Measurements from ENCODE around the gene UBXN7.
"Not testable (repeated sequence)": the region's sequence is repeated elsewhere in the genome, so short reads cannot be mapped to it uniquely, and the experiment has no call there.

The UBXN7 gene

GRCh38 chr3:196378146-196378841 is 53.9 kb downstream of the UBXN7 start:
- no peak for DNase-seq (ENCODE audit: low spot score)
- in situ Hi-C loops (cut with MboI; ENCODE audit: low sequenced_read_pairs, unreplicated experiment): no loop called here
- TF ChIP-seq CTCF (IDR thresholded peaks at IDR 0.05; ENCODE audit: borderline replicate concordance, control extremely low read depth, extremely low read depth, insufficient read depth, missing control alignments): no peak

GRCh38 chr3:196377321-196377720 is 54.9 kb downstream of the UBXN7 start:
- in situ Hi-C loops (cut with MboI; ENCODE audit: low sequenced_read_pairs, unreplicated experiment): no loop called here
- no peak for TF ChIP-seq CTCF (IDR thresholded peaks at IDR 0.05; ENCODE audit: borderline replicate concordance, control extremely low read depth, extremely low read depth, insufficient read depth, missing control alignments)
- no peak for DNase-seq (ENCODE audit: low spot score)

DNA sequence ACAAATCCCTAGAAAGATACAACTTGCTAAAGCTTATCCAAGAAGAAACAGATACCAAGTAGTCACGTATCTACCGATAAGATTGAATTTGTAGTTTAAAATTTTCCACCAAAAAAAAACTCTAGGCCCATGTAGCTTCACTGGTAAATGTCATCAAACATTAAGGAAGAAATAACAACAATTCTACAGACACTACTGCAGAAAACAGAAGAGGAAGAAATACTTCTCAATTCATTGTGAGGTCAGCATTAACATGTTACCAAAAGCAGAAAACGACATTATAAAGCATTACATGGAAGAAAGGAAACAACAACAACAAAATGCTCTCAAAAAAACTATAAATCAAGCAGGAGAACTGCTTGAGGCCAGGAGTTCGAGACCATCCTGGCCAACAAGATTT is 66.5 kb downstream of the UBXN7 start:
- TF ChIP-seq CTCF (IDR thresholded peaks at IDR 0.05; ENCODE audit: borderline replicate concordance, control extremely low read depth, extremely low read depth, insufficient read depth, missing control alignments): no peak
- no peak for DNase-seq (ENCODE audit: low spot score)
- in situ Hi-C loops (cut with MboI; ENCODE audit: low sequenced_read_pairs, unreplicated experiment): no loop called here

DNA sequence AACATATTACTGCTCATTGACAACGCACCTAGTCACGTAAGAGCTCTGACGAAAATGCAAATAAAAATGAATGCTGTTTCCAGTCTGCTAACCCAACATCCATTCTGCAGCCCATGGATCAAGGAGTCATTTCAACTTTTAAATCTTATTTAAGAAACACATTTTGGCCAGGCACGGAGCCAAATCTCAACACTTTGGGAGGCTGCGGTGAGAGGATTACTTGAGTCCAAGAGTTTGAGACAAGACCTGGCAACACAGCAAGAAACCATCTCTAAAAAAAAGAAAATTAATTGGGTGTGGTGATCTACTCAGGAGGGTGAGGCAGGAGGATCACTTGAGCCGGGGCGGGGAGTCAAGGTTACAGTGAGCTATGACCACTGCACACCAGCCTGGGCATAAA is 71.6 kb downstream of the UBXN7 start:
- no peak for TF ChIP-seq CTCF (IDR thresholded peaks at IDR 0.05; ENCODE audit: borderline replicate concordance, control extremely low read depth, extremely low read depth, insufficient read depth, missing control alignments)
- in situ Hi-C loops (cut with MboI; ENCODE audit: low sequenced_read_pairs, unreplicated experiment): no loop called here
- no peak for DNase-seq (ENCODE audit: low spot score)

DNA sequence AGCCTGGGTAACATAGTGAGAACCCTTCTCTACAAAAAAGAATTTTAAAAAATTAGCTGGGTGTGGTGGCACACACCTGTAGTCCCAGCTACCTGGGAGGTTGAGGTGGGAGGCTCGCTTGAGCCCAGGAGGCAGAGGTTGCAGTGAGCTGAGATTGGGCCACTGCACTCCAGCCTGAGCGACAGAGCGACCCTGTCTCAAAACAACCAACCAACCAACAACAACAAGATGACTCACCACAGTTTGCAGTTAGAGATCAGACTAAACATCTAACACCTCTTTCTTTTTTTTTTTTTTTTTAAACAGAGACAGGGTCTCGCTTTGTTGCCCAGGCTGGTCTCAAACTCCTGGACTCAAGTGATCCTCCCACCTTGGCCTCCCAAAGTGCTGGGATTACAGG is 73.7 kb downstream of the UBXN7 start:
- in situ Hi-C loops (cut with MboI; ENCODE audit: low sequenced_read_pairs, unreplicated experiment); DNase-seq (ENCODE audit: low spot score): not testable (repeated sequence)

GRCh38 chr3:196357905-196358304 is 74.3 kb downstream of the UBXN7 start:
- TF ChIP-seq CTCF (IDR thresholded peaks at IDR 0.05; ENCODE audit: borderline replicate concordance, control extremely low read depth, extremely low read depth, insufficient read depth, missing control alignments): no peak
- in situ Hi-C loops (cut with MboI; ENCODE audit: low sequenced_read_pairs, unreplicated experiment): no loop called here
- DNase-seq (ENCODE audit: low spot score): no peak

DNA sequence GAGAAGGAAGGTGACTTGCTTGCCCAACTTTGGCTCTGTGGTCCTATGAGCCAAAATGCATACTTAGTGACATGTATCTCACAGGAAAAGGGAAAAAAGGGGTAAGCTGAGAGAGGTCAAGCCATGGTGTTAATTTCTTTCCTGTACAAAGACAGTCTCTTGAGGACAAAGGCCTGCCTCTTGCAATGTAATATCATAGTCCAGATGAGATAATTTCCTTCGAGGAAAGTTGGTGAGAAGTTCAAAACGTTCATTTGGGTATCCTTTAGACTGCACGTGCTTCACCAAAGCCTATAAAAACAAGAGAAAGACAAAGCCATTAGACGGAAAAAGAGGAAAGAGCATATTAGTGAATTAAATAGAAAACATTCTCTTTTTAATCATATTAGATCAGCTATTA is 75.7 kb downstream of the UBXN7 start:
- in situ Hi-C loops (cut with MboI; ENCODE audit: low sequenced_read_pairs, unreplicated experiment): no loop called here
- TF ChIP-seq CTCF (IDR thresholded peaks at IDR 0.05; ENCODE audit: borderline replicate concordance, control extremely low read depth, extremely low read depth, insufficient read depth, missing control alignments): no peak
- DNase-seq (ENCODE audit: low spot score): no peak
